SKM-1 treated with dmso at 0.1 percent for 144 hours (cell line): Measurements from ENCODE around the gene GRIK4.

Experiments
- DNase-seq: peaks from one replicate; lab custom pipeline; 2025; ENCODE audit not compliant: unreplicated experiment; lab: John Stamatoyannopoulos, UW

Gene GRIK4

DNA sequence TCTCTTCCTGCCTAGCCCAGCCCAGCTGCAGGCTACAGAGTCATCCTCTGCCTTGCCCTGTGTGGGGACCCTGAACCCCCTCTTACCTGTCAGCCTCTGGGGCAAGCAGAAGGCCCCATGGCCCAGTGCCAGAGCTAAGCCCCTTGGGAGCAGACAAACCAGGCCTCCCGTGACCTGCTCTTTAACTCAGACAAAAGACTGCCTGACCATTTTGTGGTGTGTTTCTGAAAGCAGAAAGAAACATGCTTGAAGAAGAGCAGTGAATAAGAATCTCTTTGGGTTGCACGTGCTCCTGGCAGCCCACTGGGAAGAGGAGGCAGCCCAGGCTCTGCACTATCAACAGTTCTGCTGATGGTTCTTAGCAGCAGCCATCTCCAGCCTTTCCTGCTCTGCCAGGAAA lies 118.6 kb downstream of the GRIK4 start:
- no peak for DNase-seq

DNA sequence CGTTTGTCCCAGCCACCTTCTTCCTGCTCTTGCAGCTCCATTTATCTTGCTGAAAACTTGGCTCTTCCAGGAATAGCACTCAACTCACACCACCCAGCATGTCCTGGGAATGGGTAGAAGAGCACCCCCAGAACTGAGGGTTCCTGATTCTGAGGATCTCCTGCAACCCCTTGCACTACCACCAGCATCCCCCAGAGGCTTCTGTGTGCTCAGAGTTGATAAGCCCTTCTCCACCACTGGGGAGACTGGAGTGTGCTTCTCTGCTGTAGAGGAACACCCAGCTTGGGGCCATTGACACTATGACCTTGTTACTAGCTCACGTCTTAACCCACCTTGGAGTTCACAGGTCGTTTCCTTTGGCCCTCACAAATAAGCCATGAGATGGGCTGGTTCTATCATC lies 121.0 kb downstream of the GRIK4 start:
- DNase-seq = no peak

DNA sequence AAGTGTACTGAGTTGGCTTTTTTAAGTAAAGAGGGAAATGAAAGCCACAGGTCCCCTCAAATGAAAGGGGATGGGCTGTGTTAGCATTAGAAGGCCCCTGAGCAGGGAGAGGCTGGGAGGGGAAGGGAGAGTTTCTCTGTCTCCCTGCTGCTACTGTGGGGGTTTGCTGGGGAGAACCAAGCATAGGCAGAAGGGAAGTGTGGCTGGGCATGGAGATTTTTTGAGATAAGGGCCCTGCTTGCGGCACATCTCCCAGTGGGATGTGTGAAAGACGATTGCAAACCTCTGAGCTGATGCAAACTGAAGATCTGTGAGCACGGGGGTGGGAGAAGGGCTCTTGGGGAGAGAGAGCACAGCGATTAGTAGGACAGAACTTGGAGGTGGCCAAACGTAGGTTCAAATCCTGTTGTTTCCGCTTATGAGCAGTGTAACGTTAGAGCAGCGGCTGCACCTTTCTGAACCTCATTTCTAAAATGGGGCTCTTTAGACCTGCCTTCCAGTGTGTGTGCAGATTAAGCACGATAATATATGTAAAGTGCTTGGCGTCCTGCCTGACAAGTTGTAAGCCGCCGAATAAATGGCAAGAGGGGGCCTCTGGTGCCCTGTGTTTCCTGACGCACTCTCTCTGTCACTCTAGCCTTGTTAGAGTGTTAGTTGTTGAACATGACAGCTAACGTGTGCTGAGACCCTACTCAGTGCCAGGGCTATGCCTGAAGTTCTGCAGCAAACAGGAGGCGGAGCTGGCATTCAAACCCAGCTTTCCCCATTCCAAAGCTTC lies 122.3 kb downstream of the GRIK4 start:
- no peak for DNase-seq

DNA sequence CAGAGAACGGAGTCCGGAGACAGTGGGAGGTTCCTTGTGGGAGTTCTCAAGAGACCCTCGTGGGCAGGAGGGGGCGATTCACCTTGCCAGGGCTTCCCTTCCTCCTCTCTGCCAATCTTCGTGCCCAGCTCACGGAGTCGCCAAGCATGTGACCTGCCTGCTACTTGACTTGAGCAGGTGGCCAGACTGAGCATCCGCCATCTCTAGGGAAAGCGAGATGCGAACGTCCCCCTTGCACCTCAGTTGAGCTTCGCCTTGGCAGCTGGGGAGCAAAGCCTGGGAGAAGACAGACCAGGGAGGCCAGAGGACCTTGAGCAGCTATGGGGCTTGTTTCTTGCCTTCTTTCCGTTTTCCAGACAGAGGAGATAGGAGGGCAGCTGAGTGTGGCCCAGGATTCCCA lies 123.2 kb downstream of the GRIK4 start:
- no peak for DNase-seq

DNA sequence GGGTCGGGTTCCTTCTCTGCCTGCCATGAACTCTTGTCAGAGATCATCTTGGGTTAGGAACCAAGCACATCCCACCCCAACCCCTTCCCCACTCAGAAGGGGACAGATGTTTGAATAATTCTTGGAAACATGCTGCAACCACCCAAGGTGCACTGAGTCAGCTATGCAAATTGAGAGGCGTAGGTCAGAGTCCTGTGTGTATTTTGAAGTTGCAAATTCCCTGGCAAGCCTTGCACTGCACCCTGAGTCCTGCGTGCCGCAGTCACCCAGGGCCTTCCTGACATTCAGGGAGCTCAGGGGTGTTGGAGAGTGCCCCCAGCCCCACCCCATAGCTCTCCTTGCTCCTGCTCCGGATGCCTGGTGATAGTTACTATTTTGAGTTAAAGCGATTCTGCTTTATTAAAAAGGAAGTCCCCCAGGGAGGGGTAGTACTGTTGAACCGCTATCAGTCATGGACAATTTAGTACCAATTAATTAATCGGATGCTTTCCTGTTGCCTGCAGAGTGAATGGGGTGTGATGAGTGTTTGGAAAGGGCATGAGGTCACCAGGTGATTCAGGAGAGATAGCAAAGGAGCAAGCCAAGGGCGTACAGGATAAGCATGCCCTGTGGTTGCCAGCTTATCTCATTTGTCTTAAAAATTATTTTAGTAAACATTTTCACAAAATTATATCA lies 123.7 kb downstream of the GRIK4 start:
- no peak for DNase-seq

DNA sequence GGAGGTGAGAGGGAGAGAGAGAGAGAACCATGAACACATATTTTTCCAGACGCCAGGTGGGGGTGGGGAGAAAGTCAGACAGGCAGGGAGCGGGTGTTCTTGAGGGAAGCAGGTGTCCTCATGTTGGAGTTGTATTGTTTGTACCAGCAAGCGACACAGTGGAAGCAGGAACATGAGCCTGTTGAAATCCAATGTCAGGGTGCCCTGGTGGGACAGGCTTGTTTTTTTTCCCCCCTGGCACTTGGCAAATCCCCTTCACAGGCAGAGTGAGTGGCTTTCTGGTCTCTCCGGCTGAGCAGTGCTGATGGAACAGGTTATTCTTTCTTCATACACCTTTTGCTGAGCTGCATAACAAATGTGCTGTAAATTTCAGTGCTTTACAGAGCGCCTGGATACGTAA lies 125.6 kb downstream of the GRIK4 start:
- no peak for DNase-seq

DNA sequence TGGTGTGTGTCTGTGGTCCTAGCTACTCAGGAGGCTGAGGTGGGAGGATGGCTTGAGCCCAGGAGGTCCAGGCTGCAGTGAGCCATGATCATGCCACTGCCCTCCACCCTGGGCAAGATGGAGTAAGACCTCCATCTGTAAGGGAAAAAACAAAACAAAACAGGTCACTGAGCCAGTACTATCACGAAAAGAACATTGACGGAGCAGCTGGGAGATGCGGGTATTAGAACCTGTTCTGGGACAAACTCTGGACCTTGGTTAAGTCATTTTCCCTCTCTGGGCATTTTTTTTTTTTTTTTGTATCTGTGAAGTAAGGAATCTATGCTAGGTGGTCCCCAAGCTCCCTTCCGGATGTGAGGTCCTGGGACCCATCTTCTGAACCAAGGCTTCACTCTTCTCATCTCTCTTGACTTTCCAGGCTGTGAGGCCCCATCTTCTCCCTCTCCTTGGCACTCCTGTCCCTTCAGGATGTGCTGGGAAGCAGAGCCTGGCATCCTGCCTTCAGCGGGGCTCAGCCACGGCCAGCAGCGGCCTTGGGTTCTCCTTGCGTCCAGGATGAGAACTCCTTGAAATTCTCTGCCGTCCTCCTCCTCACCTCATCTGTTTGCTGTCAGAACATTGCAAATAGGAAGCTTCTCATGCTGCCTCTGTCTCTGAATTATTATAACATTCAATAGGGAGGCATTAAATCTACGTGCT lies 130.8 kb downstream of the GRIK4 start:
- no peak for DNase-seq

DNA sequence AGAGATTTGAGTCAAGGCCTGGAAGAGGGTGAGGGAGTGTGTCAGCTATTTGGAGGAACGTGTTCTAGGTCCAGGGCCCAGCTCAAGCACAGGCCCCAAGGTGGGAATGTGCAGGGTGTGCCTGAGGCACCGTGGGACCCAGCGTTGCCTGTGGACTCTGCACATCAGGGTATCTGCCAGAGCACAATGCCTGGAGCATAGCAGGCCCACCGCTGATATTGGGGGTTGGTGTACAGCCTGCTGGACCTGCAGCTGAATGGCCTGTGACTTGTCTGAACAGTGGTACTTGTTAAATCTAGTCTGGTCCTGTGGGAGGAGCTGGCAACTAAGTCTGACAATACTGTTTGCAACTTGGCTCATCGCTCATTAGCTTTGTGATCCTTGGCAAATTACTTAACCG lies 131.7 kb downstream of the GRIK4 start:
- DNase-seq = no peak

DNA sequence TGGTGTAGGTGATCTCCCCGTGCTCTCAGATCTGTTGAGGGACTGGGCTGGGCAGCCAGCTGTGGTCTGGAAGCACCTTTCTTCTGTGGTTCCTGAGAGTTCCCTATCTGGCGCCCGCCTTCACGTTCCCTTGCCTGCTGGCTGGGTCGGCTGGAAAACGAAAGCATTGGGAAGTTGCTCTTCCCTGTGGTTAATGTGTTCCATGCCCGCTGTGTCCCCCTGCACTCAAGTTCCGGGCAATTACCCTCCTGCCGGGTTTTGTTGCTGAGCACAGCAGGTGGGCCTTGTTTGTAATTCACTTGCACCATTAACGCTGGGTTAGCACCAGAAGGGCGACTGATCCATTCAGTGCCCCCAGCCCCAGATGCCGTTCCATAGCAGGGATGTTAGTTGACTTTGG lies 134.1 kb downstream of the GRIK4 start:
- no peak for DNase-seq

DNA sequence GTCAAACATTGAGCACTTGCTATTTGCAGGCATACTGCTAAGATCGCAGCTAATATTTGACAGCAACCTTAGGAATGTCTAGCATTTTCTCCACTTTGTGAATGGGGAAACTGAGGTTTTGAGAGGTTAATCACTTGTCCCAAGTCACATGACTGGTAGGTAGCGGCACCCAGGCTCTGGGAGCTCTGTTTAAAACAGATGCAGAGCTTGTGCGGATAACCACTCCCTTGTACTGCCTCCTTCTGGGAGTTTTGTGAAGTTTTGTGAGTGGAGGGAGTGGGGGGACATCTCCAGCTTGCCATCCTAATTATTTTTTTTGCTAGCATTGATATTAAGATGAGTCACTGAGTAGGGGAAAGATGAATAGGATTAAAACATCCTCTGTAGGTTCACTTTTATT lies 134.7 kb downstream of the GRIK4 start:
- DNase-seq = no peak

DNA sequence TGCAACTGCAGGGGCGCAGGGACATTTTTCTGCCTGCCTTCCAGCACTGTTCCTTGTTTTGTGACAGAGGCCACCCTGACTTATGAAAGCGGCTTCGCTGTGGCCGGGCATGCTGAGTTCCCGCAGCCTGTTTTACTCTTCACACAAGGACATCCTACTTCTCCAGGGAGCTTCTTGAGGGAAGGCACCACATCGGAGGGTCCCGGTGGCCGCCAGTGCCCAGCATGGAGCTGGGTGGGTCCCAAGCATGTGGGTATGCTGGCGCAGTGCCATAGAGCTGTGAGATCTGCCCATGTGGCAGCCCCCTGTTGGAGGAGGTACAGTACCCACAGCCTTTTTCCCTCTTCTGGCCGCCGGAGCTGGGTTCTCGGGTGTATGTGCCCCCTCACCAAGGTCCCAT lies 136.1 kb downstream of the GRIK4 start:
- no peak for DNase-seq

DNA sequence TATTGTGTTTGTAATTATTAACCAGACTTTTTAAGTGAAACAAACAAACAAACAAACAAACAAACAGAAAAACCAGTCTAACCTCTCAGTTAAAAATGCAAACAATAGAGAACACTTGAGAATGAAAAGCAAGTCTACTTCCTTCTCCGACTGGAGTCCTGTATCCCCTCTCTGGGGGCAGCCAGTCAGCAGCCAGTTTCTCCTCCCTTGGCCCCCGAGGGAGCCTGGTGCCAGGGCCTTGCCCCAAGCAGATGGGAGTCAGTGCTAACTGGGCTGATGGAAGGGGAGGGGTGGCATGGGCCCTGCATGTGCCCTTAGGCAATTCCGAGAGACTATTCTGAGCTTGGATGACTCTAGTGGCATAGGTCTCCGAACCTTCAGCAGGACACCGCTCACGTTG lies 137.2 kb downstream of the GRIK4 start:
- DNase-seq = no peak

DNA sequence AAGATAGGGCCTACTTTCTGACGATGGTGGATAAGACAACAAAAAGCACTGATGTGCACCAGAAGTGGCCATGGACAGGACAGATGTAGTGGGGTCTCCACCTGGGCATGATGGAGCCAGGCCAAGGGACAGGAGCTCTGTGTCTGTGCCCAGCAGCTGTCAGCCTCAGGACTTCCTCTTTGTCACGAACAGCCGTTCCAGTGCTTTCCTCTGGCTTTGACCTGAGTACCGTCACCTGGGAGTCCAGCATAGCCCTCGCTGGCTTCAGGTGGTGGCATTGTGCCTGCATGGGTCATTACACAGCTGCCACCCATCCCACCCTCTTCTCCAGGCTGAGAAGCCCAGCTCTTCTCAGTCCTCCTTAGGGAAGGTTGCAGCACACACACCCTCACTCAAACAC lies 137.8 kb downstream of the GRIK4 start:
- no peak for DNase-seq

DNA sequence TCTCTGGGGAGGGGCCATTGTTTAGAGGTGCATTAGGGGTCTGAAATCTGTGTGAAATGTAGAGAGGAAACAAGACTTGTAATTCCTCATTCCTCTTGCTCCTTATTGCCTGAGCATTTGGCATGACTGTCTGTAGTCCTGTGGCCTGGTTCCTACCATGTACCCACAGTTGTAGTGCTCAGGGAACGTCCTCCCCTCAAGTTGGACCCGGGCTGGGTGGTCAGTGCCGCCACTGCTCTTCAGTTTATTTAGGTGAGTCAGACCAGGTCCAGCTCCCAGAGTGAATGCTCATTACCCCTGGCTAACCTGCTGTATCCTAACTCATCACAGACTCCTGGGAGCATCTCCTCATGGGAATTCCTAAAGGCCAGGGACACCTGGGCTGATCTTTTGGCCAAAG lies 139.8 kb downstream of the GRIK4 start:
- no peak for DNase-seq

DNA sequence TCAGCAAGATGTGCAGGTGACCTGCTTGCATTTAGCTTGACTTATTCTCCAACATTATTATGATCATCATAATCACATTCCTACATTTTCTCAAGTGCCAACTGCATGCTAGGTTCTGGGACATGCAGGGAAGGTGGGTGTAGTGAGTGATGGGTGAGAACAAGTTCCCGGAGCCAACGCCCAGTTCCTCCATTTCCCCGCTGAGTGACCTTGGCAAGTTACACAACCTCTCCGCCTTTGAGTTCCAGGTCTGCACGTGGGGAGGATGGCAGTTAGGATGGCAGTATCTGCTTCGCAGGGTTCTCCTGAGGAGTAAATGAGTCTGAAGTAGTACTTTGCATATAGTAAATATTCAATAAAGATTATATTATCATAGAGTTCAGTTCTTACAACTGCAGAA lies 140.3 kb downstream of the GRIK4 start:
- DNase-seq = no peak

DNA sequence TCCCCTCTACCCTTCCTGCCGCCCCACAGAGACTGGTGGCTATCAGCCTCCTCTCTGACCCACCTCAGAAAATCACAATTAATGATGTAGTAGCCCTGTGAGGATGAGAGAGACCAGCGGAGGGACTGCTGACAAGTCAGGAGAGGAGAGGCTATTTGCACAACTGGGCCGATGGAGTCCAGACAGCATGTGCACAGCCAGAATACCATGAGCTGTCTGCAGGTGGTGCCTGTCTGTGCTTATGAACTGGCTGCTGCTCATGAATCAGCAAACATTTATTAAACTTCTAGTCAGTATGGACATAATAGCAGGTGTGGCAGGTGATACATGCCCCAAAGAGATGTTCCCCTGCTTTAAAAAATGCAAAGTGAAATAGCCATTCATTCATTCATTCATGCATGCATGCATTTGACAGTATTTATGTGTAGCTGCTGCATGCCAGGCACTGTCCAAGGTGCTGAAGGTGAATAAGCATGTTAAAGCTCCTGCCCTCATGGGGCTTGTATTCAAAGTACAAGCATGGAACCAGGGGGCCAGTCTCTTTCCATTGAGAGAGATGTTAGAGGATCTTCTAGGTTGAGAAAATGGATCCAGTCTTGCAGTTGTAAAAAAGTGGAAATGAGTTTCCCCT lies 141.3 kb downstream of the GRIK4 start:
- no peak for DNase-seq

DNA sequence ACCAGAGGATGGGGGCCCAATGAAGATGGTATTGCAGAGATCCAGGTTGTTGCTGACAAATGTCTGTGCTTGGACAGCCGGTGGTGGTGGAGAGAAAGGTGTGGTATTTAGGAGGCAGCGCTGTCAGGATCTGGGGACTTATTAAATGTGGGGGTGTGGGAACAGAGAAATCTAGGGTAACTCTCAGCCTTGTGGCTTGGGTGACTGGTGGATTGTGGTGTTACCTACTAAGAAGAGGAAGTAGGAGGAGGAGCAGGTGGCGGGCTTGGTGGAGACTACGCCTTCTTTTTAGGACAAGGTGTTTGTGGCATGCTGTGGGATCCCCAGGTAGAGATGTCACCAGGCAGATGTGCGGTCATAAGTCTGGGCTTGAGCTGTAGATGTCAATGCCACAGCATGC lies 144.0 kb downstream of the GRIK4 start:
- DNase-seq = no peak

DNA sequence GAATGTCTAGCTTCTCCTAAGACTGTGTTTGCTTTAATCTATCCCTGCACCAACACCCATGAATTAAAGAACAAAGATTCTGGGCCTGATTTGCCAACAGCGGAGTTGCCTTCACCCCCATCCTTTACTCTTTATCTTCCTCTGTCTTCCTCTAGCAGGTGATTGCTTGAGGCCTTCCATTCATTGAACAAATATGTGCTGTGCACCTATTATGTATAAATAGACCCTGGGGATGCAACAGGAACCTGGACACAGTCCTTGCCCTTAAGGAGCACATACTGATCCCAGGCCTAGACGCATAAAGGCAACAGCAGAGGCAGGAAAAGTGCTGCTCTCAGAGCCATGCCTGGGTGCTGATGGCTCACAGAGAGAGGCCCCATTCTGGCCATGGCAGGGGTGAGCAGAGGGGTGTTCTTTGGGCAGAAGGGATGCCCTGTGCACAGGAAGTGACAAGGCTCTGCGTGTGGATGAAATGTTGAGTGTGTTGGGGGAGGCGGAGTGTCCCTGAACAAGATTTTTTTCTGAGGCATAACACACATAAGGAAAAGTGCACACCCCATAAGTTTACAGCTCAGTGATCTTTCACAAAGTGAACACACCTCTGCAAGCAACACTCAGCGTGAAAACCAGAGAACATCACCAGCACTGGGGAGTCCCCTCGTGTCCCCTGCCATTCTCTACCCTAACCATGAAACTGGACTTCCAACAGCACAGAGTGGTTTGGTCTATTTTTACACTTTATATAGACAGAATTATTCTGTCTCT lies 145.9 kb downstream of the GRIK4 start:
- DNase-seq = no peak

DNA sequence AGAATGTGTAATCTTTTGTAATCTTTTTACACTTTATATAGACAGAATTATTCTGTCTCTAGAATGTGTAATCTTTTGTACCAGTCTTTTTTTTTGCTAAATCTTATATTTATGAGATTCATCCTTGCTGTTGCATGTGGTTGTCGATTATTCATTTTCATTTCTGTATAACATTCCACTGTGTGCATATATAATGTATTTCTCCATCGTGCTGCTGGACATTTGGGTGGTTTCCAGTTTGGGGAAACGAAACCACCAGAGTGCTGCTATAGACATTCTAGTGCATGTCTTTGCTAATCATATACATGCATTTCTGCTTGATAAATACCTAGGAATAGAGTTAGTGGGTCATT lies 146.5 kb downstream of the GRIK4 start:
- no peak for DNase-seq

DNA sequence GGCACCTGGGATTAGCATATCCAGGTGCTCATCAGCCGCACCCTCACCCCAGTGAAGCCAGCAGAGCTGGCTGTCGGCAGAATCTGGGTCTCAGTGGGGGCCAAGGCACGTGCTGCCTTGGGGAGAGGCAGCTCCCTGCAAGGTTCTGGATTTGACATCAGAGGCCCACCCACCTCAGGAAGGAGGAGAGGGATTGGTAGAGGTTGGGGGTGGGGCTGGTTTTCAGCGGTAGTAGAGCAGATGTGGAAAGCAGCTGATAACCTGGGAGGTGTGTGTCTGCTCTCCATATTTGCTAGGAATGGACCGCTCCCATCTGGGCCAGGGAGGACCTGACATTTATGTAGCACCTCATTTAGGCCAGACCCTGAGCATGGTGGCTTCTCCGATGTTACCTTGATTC lies 147.5 kb downstream of the GRIK4 start:
- DNase-seq = no peak

DNA sequence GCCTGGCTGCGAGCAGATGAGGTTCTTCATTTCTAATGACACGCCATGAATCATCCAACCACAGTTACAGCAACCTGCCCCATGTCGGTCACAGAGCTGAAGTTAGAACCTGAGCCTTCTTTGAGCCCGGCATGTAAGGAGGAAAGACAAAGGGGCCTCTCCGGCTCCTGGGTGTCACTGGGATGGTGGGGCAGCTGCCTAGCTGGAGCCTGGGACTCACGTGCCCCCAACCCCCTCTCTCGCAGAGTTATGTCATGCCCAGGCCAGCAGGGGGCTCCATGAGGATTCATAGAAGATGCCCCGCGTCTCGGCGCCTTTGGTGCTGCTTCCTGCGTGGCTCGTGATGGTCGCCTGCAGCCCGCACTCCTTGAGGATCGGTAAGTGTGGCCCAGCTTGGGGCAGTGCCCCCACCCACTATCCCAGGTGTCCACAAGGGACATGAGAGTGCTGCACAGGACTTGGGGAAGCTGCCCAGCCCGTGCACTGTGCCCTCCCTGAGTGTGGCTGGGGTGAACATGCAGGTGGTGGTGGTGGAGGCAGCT lies 148.5 kb downstream of the GRIK4 start:
- DNase-seq = no peak
